Transverse colon (tissue), 4 donors: ENCODE results near the gene THBD. TPM values are rescaled to one million over a fixed set of nuclear protein-coding genes. Genes with fewer than 3 reads are reported as not detected.
A peak's percentile ranks its signal among the peaks of the same experiment; 100 is the strongest.

Experiments used
- DNase-seq: peaks from one replicate; pipeline ENCODE4 v3.0.0-alpha.2; 2019
- H3K27ac ChIP-seq, 4 donors: fragments of 200-600 bp; sonication (generic); 2 replicates each; pipeline ENCODE4 v1.5.1; 2016 to 2018; ENCODE audit warnings: inconsistent platforms in 4 of 4
- H3K27me3 ChIP-seq: fragments of 200-600 bp; sonication (generic); 2 replicates; pipeline ENCODE4 v1.5.1; 2017; ENCODE audit warnings: inconsistent platforms
- H3K36me3 ChIP-seq, 4 donors: fragments of 200-600 bp; sonication (generic); 2 replicates each; pipeline ENCODE4 v1.5.1; 2017 to 2019; ENCODE audit warnings: inconsistent platforms in 4 of 4
- H3K4me1 ChIP-seq, 4 donors: fragments of 200-600 bp; sonication (generic); 2 replicates each; pipeline ENCODE4 v1.5.1; 2017 to 2020; ENCODE audit warnings: inconsistent platforms in 4 of 4
- H3K4me3 ChIP-seq, 4 donors: fragments of 200-600 bp; sonication (generic); 1 replicate in 1 of 4; 2 replicates in 3 of 4; pipeline versions ENCODE4 v1.5.1 to v1.6.1; 2017 to 2019; ENCODE audit warnings: inconsistent platforms in 4 of 4
- H3K9me3 ChIP-seq, 2 donors: fragments of 200-600 bp; sonication (generic); 2 replicates each; pipeline ENCODE4 v1.5.1; 2017 to 2019; ENCODE audit warnings: inconsistent platforms in 2 of 2
- EP300 ChIP-seq: sonication (generic); formaldehyde crosslinking; IDR thresholded peaks from one replicate; pipeline ENCODE4 v1.6.1; 2017; ENCODE audit warnings: antibody characterized with exemption, low read depth
- POLR2A ChIP-seq: fragments of 450-650 bp; IDR thresholded peaks from one replicate; pipeline ENCODE4 v1.6.1; 2016; ENCODE audit warnings: antibody characterized with exemption, mild to moderate bottlenecking, moderate library complexity
- POLR2AphosphoS5 ChIP-seq, 3 donors: sonication (generic); formaldehyde crosslinking; IDR thresholded peaks; one replicate each; pipeline ENCODE4 v1.6.1; 2016; ENCODE audit warnings: antibody characterized with exemption in 3 of 3
- WGBS, 2 donors: methylation state at CpG; one replicate each; pipeline ENCODE4 v1.1.5; 2018; ENCODE audit warnings: low coverage in 1 of 2; 5-methylcytosine and 5-hydroxymethylcytosine counted together
- in situ Hi-C, 4 donors: fragments of 200-750 bp; cut with MboI; loops; one replicate each; pipeline versions ENCODE4 v1.15.0 to v1.15.1; 2017; ENCODE audit warnings: low sequenced_read_pairs in 3 of 4, low pct_ligation_motif_present in 1 of 4, low pct_unique_long_range_greater_than_20kb in 1 of 4
- intact Hi-C: fragments of 100-400 bp; cut with DNase I; formaldehyde crosslinking; loops from one replicate; pipeline ENCODE4 v1.15.1; 2023; ENCODE audit warnings: low total_unique reads
- total RNA-seq, 4 donors: library from RNA; depleted of rRNA; stranded (reverse); fragments of >200 nt; gene quantifications; one replicate each; pipeline ENCODE4 v1.1.0, GENCODE V29; 2016
- TF ChIP-seq, protein P1 (sequence below), 5 experiments: fragments of 200-600 bp in 3 of 5; fragments of 450-650 bp in 2 of 5; sonication (generic) in 3 of 5; IDR thresholded peaks; 1 replicate in 2 of 5; 2 replicates in 3 of 5; pipeline ENCODE4 v1.5.1; 2016 to 2017; ENCODE audit warnings: antibody characterized with exemption in 5 of 5, inconsistent platforms in 3 of 5, mild to moderate bottlenecking in 2 of 5, moderate library complexity in 1 of 5

The THBD gene
- total RNA-seq, 4 donors from 2014 or later, result 7.8 to 30.3 (median 18.6) TPM

DNA sequence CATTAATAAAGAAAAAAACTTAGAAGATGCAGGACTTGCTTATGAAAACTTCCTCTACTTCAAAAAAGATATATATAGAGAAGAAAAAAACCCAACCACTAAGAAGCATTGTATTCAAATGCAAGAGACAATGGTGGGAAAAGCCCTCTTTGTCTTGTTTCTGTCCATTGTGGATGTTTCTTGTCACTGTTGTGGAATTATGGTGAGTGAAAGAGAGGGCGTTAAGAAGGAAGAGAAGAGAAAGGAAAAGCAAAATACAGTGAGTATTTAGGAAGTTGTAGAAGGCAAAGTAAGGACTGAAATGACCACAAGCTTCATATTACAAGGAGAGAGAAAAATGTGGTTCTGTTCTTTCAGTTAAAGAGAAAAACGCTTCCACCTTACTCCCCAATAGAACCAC, 14.1 kb upstream of the THBD start:
- in situ Hi-C loops (no loop called here), intact Hi-C loops (no loop called here)
- DNase-seq, result no peak
- H3K4me1 ChIP-seq, result peaks cover 5 to 23% (median 7%) of the 10 kb centered on the region in 4 donors
- H3K36me3 ChIP-seq, result no peaks in the 10 kb centered on the region
- H3K4me3 ChIP-seq, result no peak overlapping the region
- 44 to 59% methylated on average over 2 of the region's 2 CpGs for WGBS, 2 donors
- TF ChIP-seq EP300, result no peak
- TF ChIP-seq, protein P1, sequence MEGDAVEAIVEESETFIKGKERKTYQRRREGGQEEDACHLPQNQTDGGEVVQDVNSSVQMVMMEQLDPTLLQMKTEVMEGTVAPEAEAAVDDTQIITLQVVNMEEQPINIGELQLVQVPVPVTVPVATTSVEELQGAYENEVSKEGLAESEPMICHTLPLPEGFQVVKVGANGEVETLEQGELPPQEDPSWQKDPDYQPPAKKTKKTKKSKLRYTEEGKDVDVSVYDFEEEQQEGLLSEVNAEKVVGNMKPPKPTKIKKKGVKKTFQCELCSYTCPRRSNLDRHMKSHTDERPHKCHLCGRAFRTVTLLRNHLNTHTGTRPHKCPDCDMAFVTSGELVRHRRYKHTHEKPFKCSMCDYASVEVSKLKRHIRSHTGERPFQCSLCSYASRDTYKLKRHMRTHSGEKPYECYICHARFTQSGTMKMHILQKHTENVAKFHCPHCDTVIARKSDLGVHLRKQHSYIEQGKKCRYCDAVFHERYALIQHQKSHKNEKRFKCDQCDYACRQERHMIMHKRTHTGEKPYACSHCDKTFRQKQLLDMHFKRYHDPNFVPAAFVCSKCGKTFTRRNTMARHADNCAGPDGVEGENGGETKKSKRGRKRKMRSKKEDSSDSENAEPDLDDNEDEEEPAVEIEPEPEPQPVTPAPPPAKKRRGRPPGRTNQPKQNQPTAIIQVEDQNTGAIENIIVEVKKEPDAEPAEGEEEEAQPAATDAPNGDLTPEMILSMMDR (IDR thresholded peaks at IDR 0.05), result no peak
- no peak for TF ChIP-seq POLR2AphosphoS5 (IDR thresholded peaks at IDR 0.05)
- TF ChIP-seq POLR2A, result no peak
- no peaks in the 10 kb centered on the region for H3K27me3 ChIP-seq
- H3K9me3 ChIP-seq, result no peaks in the 10 kb centered on the region
- no peak overlapping the region for H3K27ac ChIP-seq

DNA sequence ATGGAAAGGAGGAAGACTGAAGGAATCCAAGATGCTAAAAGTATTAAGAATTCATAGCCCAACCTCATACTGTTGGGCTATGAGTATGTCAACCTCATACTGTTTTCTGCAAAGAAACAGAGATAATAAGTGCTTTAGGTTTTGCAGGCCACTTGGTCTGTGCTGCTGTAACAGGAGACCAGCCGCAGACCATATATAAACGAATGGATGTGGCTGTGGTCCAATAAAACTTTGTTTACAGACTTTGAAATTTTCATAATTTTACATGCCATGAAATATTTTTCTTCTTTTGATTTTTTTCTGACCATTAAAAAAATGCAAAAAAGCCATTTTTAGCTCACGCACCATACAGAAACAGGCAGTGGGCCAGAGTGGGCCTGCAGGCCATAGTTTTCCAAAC, 13.7 kb upstream of the THBD start:
- Histone ChIP-seq H3K27ac (no peak overlapping the region), H3K4me1 (peaks cover 5 to 23% (median 7%) of the 10 kb centered on the region in 4 donors), H3K9me3 (no peaks in the 10 kb centered on the region), H3K27me3 (no peaks in the 10 kb centered on the region), H3K4me3 (no peak overlapping the region), H3K36me3 (no peaks in the 10 kb centered on the region)
- no peak for DNase-seq
- in situ Hi-C loops, result no loop called here
- intact Hi-C loops, result no loop called here
- TF ChIP-seq POLR2AphosphoS5 (IDR thresholded peaks at IDR 0.05) (no peak), EP300 (no peak), POLR2A (no peak)
- TF ChIP-seq, protein P1 (IDR thresholded peaks at IDR 0.05), result no peak
- WGBS, 2 donors, result 72 to 93% methylated on average over 3 of the region's 3 CpGs

DNA sequence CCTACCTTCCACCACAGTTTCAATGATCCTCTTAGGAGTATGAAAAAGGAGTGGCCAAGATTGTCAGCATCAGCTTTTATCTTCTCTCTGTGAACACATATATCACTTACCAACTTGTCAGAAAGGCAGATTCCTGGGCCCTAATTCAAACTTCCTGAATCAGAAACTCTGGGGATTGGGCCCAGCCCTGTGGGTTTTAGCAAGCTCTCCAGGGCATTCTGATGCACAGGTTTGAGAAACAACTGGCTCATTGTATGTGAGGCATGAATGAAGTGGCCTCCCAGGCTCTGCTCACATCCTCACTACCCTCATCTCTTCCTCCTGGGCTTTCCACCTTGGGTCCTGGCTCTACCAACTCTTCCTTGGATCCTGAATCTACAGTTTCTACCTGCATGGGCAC, 13.2 kb upstream of the THBD start:
- in situ Hi-C loops (no loop called here), intact Hi-C loops (no loop called here)
- H3K27ac ChIP-seq, result peak overlapping the region; percentile 35 to 71 (median 42)
- peaks cover 5 to 23% (median 7%) of the 10 kb centered on the region in 4 donors for H3K4me1 ChIP-seq
- no peak overlapping the region for H3K4me3 ChIP-seq
- H3K27me3 ChIP-seq, result no peaks in the 10 kb centered on the region
- H3K9me3 ChIP-seq, result no peaks in the 10 kb centered on the region
- no peak for DNase-seq
- TF ChIP-seq POLR2AphosphoS5 (IDR thresholded peaks at IDR 0.05) (no peak), POLR2A (no peak), EP300 (no peak)
- TF ChIP-seq, protein P1 (IDR thresholded peaks at IDR 0.05), result no peak
- no peaks in the 10 kb centered on the region for H3K36me3 ChIP-seq

DNA sequence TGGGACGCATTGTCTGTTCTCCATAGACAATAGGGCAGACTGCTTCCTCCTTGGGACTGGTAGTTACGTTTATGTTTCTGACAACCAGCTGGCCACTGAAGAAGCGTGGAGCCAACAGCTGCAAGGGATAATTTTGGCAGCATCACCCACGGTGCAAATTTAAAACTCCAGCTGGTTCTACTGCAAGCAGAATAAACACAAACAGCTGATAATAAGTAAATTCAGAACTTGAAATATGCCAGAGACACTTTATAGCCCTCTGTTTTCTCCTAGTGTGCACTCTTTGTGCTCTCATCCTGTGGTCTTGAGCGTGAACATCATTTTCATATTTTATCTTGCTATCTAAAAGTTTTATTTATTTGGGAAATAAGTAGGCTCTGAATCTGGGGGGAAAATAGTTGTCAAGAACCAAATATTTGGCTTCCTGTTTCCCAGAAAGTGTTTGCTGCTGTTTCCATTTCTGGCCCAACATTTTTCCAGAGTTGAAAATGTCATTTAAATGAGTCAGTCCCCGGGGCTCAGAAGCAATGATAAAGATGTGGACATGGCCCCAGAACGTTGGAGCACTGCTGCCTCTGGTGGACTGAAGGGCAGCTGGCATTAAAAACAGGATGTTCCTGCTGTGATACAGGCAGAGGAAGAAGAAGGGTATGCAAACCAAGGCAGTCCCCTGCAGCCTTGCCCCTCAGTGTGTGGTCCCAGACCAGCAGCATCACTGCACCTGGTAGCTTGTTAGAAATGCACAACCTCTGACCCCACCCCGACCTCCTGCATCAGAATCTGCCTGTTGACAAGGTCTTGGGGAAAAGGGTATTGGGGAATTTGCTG, 12.5 kb upstream of the THBD start:
- TF ChIP-seq, protein P1 (IDR thresholded peaks at IDR 0.05), result peak in 3 of 5 experiments; percentile 12 to 34 (median 26)
- peak; percentile 5 to 75 (median 70) for TF ChIP-seq POLR2AphosphoS5 (IDR thresholded peaks at IDR 0.05)
- no peak for TF ChIP-seq POLR2A
- no peak for TF ChIP-seq EP300
- H3K27me3 ChIP-seq, result no peaks in the 10 kb centered on the region
- DNase-seq, result peak; percentile 17
- H3K9me3 ChIP-seq, result no peaks in the 10 kb centered on the region
- peak overlapping the region; percentile 40 to 71 (median 63) for H3K27ac ChIP-seq
- WGBS, 2 donors, result 22 to 26% methylated on average over 6 to 8 of the region's 8 CpGs
- no peak overlapping the region for H3K4me3 ChIP-seq
- intact Hi-C loops (no loop called here), in situ Hi-C loops (no loop called here)
- peaks cover 5 to 23% (median 7%) of the 10 kb centered on the region in 4 donors for H3K4me1 ChIP-seq
- H3K36me3 ChIP-seq, result no peaks in the 10 kb centered on the region
